ENCODE measurements around the gene TMEM9. TPM values are rescaled to one million over a fixed set of nuclear protein-coding genes. Genes with fewer than 3 reads are reported as not detected.

TMEM9 gene
- total RNA-seq, 1 donor from 2014 or later = 25.0 TPM

DNA sequence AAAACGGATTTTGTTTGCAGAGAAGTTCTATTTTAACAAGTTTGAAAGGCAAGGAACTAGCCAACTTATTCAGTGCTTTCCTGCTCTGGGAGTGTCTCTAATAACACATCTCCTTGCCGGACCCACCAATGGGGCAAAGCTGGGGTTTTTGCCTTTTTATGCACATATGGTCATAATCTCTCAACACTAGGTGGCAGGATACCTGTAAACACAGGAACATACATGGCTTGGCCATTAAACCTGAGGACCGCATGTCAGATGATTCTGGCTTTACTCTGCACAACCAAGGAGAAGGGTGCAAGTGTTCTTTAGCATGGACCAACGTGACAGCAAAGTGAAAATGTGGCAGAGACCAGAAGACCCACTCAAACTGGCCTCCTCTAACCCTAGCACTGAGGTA is 4.9 kb downstream of the TMEM9 start:
- intact Hi-C loops (cut with DNase I) = no loop called here
- DNase-seq (ENCODE audit: low spot score) = peak; percentile 12

GRCh38 chr1:201147396-201148015 is 6.8 kb downstream of the TMEM9 start:
- peak; percentile 68 for DNase-seq (ENCODE audit: low spot score)
- intact Hi-C loops (cut with DNase I) = no loop called here

DNA sequence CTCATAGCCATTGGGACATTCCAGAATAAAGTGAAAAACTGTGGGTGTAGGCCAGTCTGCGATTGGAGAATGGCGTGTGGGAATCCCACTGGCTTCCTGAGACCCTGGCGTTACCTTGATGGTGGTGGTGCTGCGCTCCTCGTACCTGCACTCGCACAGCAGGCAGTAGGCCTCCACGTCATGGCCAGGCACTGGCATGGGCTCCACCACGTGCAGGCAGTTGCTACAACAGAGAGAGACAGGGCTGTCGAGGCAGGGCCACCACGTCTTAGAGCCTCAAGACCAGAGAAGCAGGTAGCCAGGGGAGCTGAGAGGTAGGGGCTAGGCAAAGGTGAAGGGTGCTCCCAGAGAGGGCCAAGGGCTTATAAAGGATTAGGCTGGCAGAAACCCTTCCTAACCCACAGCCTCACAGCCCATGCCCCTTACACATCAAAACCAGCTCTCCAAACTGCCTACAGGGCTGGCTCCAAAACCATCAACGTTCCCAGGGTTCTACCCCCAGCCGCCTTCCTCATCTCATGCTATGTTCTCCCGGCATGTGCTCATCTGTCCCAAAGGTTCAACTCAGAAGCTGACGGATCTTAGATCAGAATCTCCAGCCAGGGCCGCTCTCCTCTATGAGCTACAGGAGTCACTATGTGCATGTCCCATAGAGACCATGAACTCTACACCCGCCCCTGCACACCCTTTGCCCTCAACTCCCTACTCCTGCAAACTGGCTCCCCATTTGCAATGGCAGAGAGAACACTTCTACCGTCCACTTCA is 7.5 kb downstream of the TMEM9 start:
- DNase-seq (ENCODE audit: low spot score) = peak; percentile 71
- intact Hi-C loops (cut with DNase I) = no loop called here

- intact Hi-C loops (cut with DNase I) = no loop called here
- DNase-seq (ENCODE audit: low spot score) = peak; percentile 24
Observed at GRCh38 chr1:201145816-201146215, 8.5 kb downstream of the TMEM9 start.

DNA sequence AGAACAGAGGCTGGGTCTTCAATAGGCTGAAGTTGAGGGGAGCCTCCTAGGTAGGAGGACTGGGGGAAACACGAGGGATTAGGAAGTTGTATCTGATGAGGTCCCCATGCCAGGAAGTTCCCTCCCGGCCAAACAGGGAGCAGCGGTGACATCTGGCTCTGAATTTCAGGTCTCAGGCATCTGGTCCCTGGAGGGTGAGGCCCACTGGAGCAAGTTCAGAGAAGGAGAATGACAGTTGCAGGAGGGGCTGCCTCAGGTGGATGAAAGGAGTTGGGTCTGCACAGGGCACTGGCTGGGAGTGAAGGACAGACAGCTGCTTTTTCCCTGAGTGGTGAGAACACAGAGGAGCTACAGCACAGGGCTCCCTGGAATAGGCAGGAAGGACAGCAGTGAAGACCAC is 9.1 kb downstream of the TMEM9 start:
- peak; percentile 65 for DNase-seq (ENCODE audit: low spot score)
- intact Hi-C loops (cut with DNase I) = no loop called here

GRCh38 chr1:201144701-201145100 is 9.6 kb downstream of the TMEM9 start:
- intact Hi-C loops (cut with DNase I) = no loop called here
- DNase-seq (ENCODE audit: low spot score) = no peak

- DNase-seq (ENCODE audit: low spot score) = peak; percentile 56
- intact Hi-C loops (cut with DNase I) = no loop called here
Observed at GRCh38 chr1:201143726-201144635, 10.3 kb downstream of the TMEM9 start.

GRCh38 chr1:201142849-201143725 is 11.2 kb downstream of the TMEM9 start:
- DNase-seq (ENCODE audit: low spot score) = peak; percentile 63
- intact Hi-C loops (cut with DNase I) = no loop called here

GRCh38 chr1:201142011-201142848 is 12.0 kb downstream of the TMEM9 start:
- intact Hi-C loops (cut with DNase I) = no loop called here

DNA sequence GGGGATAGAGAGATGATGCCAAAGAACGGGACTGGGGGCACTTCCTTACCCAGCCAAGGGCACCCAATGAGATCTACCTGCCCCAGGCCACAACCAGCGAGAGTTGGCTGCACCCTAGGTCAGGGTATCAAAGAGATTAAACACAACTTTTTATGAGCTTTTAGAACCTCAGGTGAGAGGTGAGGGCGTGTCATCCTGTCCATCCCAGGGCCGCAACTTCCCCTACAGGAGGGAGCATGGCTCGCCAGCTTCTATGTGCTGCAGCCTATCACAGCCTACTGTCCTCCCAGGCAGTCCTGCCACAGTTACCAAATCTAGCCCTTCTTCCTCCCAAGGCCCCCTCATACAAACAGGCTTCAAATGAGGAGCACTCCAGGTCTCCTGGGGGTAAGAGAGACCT is 12.9 kb downstream of the TMEM9 start:
- intact Hi-C loops (cut with DNase I) = no loop called here
- DNase-seq (ENCODE audit: low spot score) = no peak

More at GRCh38 chr1:201142011-201142848, 12.0 kb downstream of the TMEM9 start:
- DNase-seq (ENCODE audit: low spot score) = peak; percentile 68

DNA sequence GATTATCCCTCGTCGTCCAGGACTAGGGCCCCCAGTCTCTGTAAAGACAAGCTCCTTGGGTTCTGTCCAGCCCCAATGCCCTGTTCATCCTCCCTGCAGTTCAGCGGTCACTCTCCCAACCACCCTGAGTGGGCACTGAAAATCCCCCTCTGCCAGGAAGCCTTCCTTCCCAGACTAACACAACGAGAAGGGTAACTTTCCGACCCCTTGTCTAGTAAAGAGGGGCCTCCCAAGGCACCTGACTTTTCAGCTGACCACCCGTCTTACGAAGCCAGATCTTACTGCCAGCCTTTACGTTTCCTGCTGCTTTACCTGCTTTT is 13.4 kb downstream of the TMEM9 start:
- DNase-seq (ENCODE audit: low spot score) = no peak

GRCh38 chr1:201140235-201140940 is 13.9 kb downstream of the TMEM9 start:
- intact Hi-C loops (cut with DNase I) = no loop called here
- DNase-seq (ENCODE audit: low spot score) = no peak

More for the DNA sequence above, 13.4 kb downstream of the TMEM9 start:
- intact Hi-C loops (cut with DNase I) = no loop called here

DNA sequence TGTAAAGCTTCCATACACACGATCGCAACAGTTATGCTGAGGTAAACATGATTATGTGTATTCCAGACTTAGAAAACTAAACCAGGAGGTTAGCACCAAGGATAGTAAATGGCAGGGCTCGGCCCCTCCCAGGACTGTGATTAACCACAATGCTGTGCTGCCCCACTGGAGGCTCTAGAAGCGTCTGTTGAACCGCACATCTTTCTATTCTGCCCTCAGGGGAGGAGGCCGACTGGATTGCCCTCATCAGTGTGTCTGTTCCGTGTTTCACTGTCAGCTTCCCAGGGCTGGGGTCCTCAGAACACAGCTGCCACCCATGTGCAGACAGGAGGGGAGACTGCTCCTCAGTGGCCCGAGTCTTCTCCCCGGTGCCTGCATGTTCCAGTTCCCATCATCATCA is 14.5 kb downstream of the TMEM9 start:
- no peak for DNase-seq (ENCODE audit: low spot score)
- intact Hi-C loops (cut with DNase I) = no loop called here

GRCh38 chr1:201139306-201139705 is 15.0 kb downstream of the TMEM9 start:
- intact Hi-C loops (cut with DNase I) = no loop called here

DNA sequence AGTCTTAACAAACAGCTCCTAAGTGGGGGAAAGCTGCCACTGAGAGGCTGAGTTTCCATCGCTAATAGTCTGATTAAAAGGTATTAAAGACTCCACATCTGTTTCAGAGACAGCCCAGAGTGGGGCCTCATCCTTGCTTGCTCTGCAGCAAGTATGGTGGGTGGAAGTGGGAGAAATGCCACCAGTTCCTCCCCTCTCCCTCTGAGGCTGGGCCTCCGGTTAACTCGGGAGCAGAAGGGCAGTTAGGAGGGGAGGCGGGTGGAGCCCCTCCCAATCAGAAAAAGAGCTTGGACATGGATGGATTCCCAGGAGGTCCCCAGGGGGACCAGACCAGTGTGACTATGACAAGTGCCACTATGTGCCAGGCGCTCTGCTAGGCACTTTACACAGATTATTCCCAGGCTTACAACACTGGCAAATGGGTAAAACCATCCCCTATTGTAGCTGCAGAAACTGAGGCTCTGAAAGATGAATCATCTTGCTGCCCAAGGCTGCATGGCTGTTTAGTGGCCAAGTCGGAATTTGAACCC is 15.9 kb downstream of the TMEM9 start:
- DNase-seq (ENCODE audit: low spot score) = no peak
- intact Hi-C loops (cut with DNase I) = no loop called here

More at GRCh38 chr1:201139306-201139705, 15.0 kb downstream of the TMEM9 start:
- DNase-seq (ENCODE audit: low spot score) = no peak

DNA sequence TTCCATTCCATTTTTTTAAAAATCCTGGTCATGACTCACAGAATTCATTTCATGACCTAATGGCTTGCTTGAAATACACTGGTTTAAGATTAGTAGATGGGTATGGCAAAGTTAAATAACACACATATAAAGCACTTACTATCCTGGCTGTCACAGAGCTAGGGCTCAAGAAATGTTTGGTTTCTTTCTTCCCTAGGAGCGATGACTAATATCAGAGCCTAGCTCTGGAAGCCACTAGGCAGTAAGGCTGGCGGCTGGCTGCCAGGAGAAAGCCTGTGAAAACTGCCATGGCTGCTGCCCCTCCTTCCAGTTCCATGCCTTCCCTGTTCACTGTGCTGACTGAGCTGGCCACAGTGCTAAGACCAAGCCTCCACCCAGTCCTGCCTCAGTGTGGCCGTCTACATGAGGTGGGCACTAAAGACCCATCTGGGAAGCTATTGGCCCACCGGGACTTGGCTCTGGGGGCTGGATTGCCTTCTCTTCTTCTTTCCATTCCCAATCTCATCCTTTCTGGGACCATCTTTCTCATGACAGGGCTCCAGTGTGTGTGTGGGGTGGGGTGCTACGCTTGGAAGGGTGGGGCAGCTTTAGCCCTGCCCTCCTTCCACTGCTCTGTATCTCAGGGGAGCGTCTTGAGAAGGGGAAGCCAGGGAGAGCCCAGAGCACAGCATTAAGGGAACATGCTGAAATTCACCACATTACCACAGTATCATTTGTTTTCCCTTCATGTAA is 16.5 kb downstream of the TMEM9 start:
- intact Hi-C loops (cut with DNase I) = no loop called here
- DNase-seq (ENCODE audit: low spot score) = no peak

DNA sequence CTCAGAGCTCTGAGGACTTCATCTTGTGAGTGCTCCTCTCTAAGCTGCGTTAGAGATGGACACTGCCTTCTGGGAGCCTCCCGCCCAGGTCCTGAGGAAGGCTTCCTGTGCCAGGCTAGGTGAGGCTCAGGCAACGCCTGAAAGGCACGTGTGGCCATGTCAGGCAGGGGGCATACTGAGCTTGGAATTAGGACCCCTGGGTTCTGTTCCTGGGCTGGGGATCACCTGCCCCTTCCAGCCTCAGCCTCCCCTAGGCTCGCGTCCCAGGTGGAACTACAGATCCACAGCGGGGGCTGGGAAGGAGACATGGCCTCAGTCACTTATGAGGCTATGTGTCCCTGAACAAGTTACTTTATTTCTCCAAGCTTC is 17.3 kb downstream of the TMEM9 start:
- DNase-seq (ENCODE audit: low spot score) = no peak
- intact Hi-C loops (cut with DNase I) = no loop called here

All from cardiac septum (tissue), 1 donor.